ENCODE measurements around the gene SMARCB1. TPM values are rescaled to one million over a fixed set of nuclear protein-coding genes. Genes with fewer than 3 reads are reported as not detected.

SMARCB1 gene
- total and polyA plus RNA-seq, 2 experiments from 2014 or later, result 114 to 132 TPM

- H3K9me2 ChIP-seq (ENCODE audit: insufficient read depth), result no peaks in the 10 kb centered on the region
- H3K4me2 ChIP-seq, result no peak overlapping the region; the same call in 1 of the 2 replicates
- Mint-ChIP-seq H3K27me3 (ENCODE audit: insufficient read depth, low read depth, poor library complexity) (peaks cover 27% of the 10 kb centered on the region), H3K4me1 (peaks cover 19% of the 10 kb centered on the region), H3K27ac (no peak overlapping the region), H3K4me3 (peak overlapping the region; percentile 90; the same call in 2 of the 3 replicates), H3K9me3 (peaks cover 3% of the 10 kb centered on the region; the same call in 1 of the 3 replicates), H3K36me3 (ENCODE audit: low read depth) (peaks cover 9% of the 10 kb centered on the region)
- no peak overlapping the region for H2AFZ ChIP-seq
- ATAC-seq, result no peak
- no peak overlapping the region for H3K27ac ChIP-seq (ENCODE audit: low read depth)
- H3K4me1 ChIP-seq (ENCODE audit: insufficient read depth), result peaks cover 7% of the 10 kb centered on the region; the same call in 1 of the 2 replicates
- no peak for TF ChIP-seq NANOG (IDR thresholded peaks at IDR 0.05; ENCODE audit: borderline replicate concordance)
- no peak for DNase-seq (ENCODE audit: low spot score)
- peaks cover 6% of the 10 kb centered on the region; the same call in 1 of the 2 replicates for H3F3A ChIP-seq (replicated peaks; ENCODE audit: low read depth)
- H3K4me3 ChIP-seq, result no peak overlapping the region
- peaks cover 5% of the 10 kb centered on the region; the same call in 1 of the 2 replicates for H4K20me1 ChIP-seq (replicated peaks; ENCODE audit: insufficient read depth)
- no peaks in the 10 kb centered on the region for H3K27me3 ChIP-seq (ENCODE audit: insufficient read depth)
- H3K36me3 ChIP-seq (ENCODE audit: insufficient read depth), result no peaks in the 10 kb centered on the region
- no peaks in the 10 kb centered on the region for H3K79me2 ChIP-seq (replicated peaks; ENCODE audit: insufficient read depth)
Measured at GRCh38 chr22:23836692-23837495, 50.1 kb downstream of the SMARCB1 start.

GRCh38 chr22:23837496-23837859, 50.7 kb downstream of the SMARCB1 start:
- Histone ChIP-seq H3K79me2 (replicated peaks; ENCODE audit: insufficient read depth) (no peaks in the 10 kb centered on the region), H3K4me2 (peak overlapping the region; percentile 86; the same call in 1 of the 2 replicates), H3K27ac (ENCODE audit: low read depth) (no peak overlapping the region), H3K36me3 (ENCODE audit: insufficient read depth) (no peaks in the 10 kb centered on the region), H2AFZ (no peak overlapping the region), H3F3A (replicated peaks; ENCODE audit: low read depth) (peaks cover 6% of the 10 kb centered on the region; the same call in 1 of the 2 replicates), H4K20me1 (replicated peaks; ENCODE audit: insufficient read depth) (peaks cover 5% of the 10 kb centered on the region; the same call in 1 of the 2 replicates), H3K4me3 (peak overlapping the region; percentile 71; the same call in 1 of the 2 replicates), H3K9me2 (ENCODE audit: insufficient read depth) (no peaks in the 10 kb centered on the region), H3K27me3 (ENCODE audit: insufficient read depth) (no peaks in the 10 kb centered on the region), H3K4me1 (ENCODE audit: insufficient read depth) (peaks cover 12% of the 10 kb centered on the region; the same call in 1 of the 2 replicates)
- Mint-ChIP-seq H3K27me3 (ENCODE audit: insufficient read depth, low read depth, poor library complexity) (peaks cover 28% of the 10 kb centered on the region), H3K27ac (no peak overlapping the region), H3K36me3 (ENCODE audit: low read depth) (peaks cover 9% of the 10 kb centered on the region), H3K4me1 (peaks cover 19% of the 10 kb centered on the region), H3K9me3 (peaks cover 3% of the 10 kb centered on the region; the same call in 1 of the 3 replicates), H3K4me3 (peak overlapping the region; percentile 90)
- DNase-seq (ENCODE audit: low spot score) (no peak), ATAC-seq (no peak)
- TF ChIP-seq ZNF331 (CRISPR knock-in tag; IDR thresholded peaks at IDR 0.05; ENCODE audit: low read depth) (no peak), ZNF462 (CRISPR knock-in tag; IDR thresholded peaks at IDR 0.05) (no peak), CTCF (conservative IDR thresholded peaks at IDR 0.05; ENCODE audit: low read depth in 2 of 2) (no peak), CREB1 (CRISPR knock-in tag; IDR thresholded peaks at IDR 0.05; ENCODE audit: low read depth) (no peak), EZH2phosphoT487 (IDR thresholded peaks at IDR 0.05; ENCODE audit: unreplicated experiment) (no peak), REST (IDR thresholded peaks at IDR 0.05; ENCODE audit: unreplicated experiment) (no peak), POLR2AphosphoS5 (IDR thresholded peaks at IDR 0.05; ENCODE audit: low read depth) (no peak), JUNB (IDR thresholded peaks at IDR 0.05; ENCODE audit: unreplicated experiment) (no peak)

Measured in GM23338 (cell line).